ENCODE data around the gene HYAL2.

Gene HYAL2

GRCh38 chr3:50268703-50269451, 53.7 kb downstream of the HYAL2 start, which contains the start of gene SEMA3B:
TSS of gene SEMA3B (plus strand) at chr3:50269147. CDS start at chr3:50269241, 94 bp downstream.
- no peak for DNase-seq

- DNase-seq = no peak
Measured at GRCh38 chr3:50268276-50268675, 54.3 kb downstream of the HYAL2 start.
